ENCODE data around the gene SDR42E2.
A peak's percentile ranks its signal among the peaks of the same experiment; 100 is the strongest.

- TF ChIP-seq SRF (IDR thresholded peaks at IDR 0.05; ENCODE audit: low read depth, low read length) (no peak), KDM1A (IDR thresholded peaks at IDR 0.05; ENCODE audit: borderline replicate concordance, low read length) (no peak), CTCF (IDR thresholded peaks at IDR 0.05; ENCODE audit: control extremely low read depth in 1 of 3, insufficient read depth in 1 of 3, low read depth in 1 of 3, low read length in 3 of 3) (peak; percentile 44 to 88 (median 65)), POLR2A (IDR thresholded peaks at IDR 0.05; ENCODE audit: control extremely low read depth in 1 of 2, low read depth in 2 of 2, low read length in 2 of 2) (no peak)
Observed at GRCh38 chr16:22141767-22142166, 20.5 kb upstream of the SDR42E2 start.
